IPS-15b (cell line): Measurements from ENCODE around the gene SFXN5.

Source experiments
- H3K27me3 ChIP-seq: one replicate; pipeline ENCODE4 v1.6.1; 2013; ENCODE audit warnings: low read length; ENCODE audit not compliant: control insufficient read depth, insufficient read depth
- H3K36me3 ChIP-seq: one replicate; pipeline ENCODE4 v1.6.1; 2013; ENCODE audit warnings: low read length; ENCODE audit not compliant: control insufficient read depth, insufficient read depth
- H3K4me1 ChIP-seq: one replicate; pipeline ENCODE4 v1.6.1; 2013; ENCODE audit warnings: mild to moderate bottlenecking, low read length; ENCODE audit not compliant: control insufficient read depth, insufficient read depth
- H3K4me3 ChIP-seq: one replicate; pipeline ENCODE4 v1.5.1; 2013; ENCODE audit warnings: low read depth, low read length
- H3K9ac ChIP-seq: one replicate; pipeline ENCODE4 v1.6.1; 2013; ENCODE audit warnings: low read depth, mild to moderate bottlenecking, low read length
- H3K9me3 ChIP-seq: one replicate; pipeline ENCODE4 v1.6.1; 2013; ENCODE audit warnings: mild to moderate bottlenecking, low read length; ENCODE audit not compliant: control insufficient read depth, insufficient read depth

SFXN5 gene

GRCh38 chr2:72998724-72999123 lies 72.8 kb downstream of the SFXN5 start:
- no peaks in the 10 kb centered on the region for H3K27me3 ChIP-seq
- peaks cover 5% of the 10 kb centered on the region for H3K36me3 ChIP-seq
- no peak overlapping the region for H3K9ac ChIP-seq
- no peak overlapping the region for H3K4me3 ChIP-seq
- peaks cover 2% of the 10 kb centered on the region for H3K4me1 ChIP-seq
- H3K9me3 ChIP-seq = no peaks in the 10 kb centered on the region

DNA sequence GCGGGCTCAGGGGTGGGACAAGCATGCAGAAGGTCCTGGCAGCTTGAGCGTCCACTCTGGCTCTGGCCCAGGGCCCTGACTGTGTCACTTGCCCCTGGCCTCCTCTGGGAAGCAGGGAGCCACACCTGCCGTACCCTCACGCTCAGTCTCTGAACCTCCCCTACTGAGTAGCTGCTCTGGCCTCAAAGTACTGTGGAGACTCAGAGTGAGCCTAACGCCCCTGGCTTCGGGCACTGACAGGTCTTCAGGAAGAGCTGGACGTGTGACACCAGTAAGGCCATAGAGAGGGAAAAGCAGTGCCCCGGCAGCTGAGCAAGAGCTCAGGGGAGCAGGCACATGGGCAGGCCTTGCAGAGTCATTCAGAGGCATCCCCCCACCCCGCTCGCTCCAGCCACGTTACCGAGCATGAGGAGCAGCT lies 73.3 kb downstream of the SFXN5 start:
- Histone ChIP-seq H3K36me3 (peaks cover 5% of the 10 kb centered on the region), H3K27me3 (no peaks in the 10 kb centered on the region), H3K9me3 (no peaks in the 10 kb centered on the region), H3K4me1 (peaks cover 2% of the 10 kb centered on the region), H3K4me3 (no peak overlapping the region), H3K9ac (no peak overlapping the region)

DNA sequence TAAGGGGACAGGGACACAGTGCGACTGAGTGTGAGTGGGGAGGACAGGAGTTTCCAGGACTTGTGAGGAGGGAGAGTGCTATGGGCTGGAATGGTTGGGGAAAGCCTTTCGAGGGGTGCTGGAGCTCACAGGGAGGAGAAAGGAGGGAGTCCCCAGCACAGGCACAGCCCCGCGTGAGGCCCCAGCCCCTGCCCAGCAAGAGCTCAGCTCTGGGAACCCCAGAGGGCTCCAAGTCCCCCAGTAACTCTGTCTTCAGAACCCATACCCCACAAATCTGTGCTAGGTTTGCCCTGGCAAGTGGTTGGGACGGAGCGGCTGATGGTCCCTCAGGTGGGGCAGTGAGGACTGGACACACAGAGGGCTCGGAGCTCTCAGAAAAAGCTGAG lies 75.4 kb downstream of the SFXN5 start:
- H3K36me3 ChIP-seq = peaks cover 5% of the 10 kb centered on the region
- H3K9me3 ChIP-seq = no peaks in the 10 kb centered on the region
- peaks cover 2% of the 10 kb centered on the region for H3K4me1 ChIP-seq
- H3K9ac ChIP-seq = no peak overlapping the region
- no peak overlapping the region for H3K4me3 ChIP-seq
- peaks cover 14% of the 10 kb centered on the region for H3K27me3 ChIP-seq

GRCh38 chr2:72995430-72996116 lies 75.9 kb downstream of the SFXN5 start:
- no peaks in the 10 kb centered on the region for H3K9me3 ChIP-seq
- peaks cover 5% of the 10 kb centered on the region for H3K4me1 ChIP-seq
- H3K9ac ChIP-seq = no peak overlapping the region
- peaks cover 5% of the 10 kb centered on the region for H3K36me3 ChIP-seq
- peaks cover 15% of the 10 kb centered on the region for H3K27me3 ChIP-seq
- no peak overlapping the region for H3K4me3 ChIP-seq

GRCh38 chr2:72994991-72995380 lies 76.5 kb downstream of the SFXN5 start:
- H3K36me3 ChIP-seq = peaks cover 5% of the 10 kb centered on the region
- peaks cover 15% of the 10 kb centered on the region for H3K27me3 ChIP-seq
- no peak overlapping the region for H3K9ac ChIP-seq
- H3K9me3 ChIP-seq = no peaks in the 10 kb centered on the region
- H3K4me3 ChIP-seq = no peak overlapping the region
- peaks cover 3% of the 10 kb centered on the region for H3K4me1 ChIP-seq

- Histone ChIP-seq H3K4me1 (peaks cover 3% of the 10 kb centered on the region), H3K9ac (no peak overlapping the region), H3K36me3 (peaks cover 5% of the 10 kb centered on the region), H3K9me3 (no peaks in the 10 kb centered on the region), H3K4me3 (no peak overlapping the region), H3K27me3 (peaks cover 17% of the 10 kb centered on the region)
Measured at GRCh38 chr2:72994282-72994990, 77.1 kb downstream of the SFXN5 start.

DNA sequence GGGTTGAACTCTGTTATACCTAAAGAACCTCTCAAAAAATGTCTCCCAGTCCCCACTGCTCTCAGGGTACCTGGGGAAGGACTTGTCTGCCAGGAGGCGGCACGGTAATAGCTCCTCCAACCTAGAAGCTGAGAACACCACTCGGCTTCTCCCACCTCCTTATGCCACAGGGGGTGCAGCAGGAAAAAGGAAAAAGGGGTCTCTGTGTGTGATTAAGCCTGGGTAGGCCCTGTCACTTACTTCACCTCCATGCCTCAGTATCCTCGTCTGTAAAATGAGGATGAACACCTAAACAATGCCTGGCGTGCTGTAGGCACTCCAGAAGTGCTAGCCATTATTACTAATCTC lies 77.6 kb downstream of the SFXN5 start:
- H3K27me3 ChIP-seq = peaks cover 22% of the 10 kb centered on the region
- no peaks in the 10 kb centered on the region for H3K9me3 ChIP-seq
- H3K36me3 ChIP-seq = peaks cover 5% of the 10 kb centered on the region
- no peak overlapping the region for H3K9ac ChIP-seq
- H3K4me1 ChIP-seq = peaks cover 3% of the 10 kb centered on the region
- H3K4me3 ChIP-seq = no peak overlapping the region

GRCh38 chr2:72993147-72993932 lies 78.2 kb downstream of the SFXN5 start:
- peaks cover 3% of the 10 kb centered on the region for H3K4me1 ChIP-seq
- no peak overlapping the region for H3K4me3 ChIP-seq
- H3K36me3 ChIP-seq = peaks cover 2% of the 10 kb centered on the region
- H3K9ac ChIP-seq = no peak overlapping the region
- no peaks in the 10 kb centered on the region for H3K9me3 ChIP-seq
- H3K27me3 ChIP-seq = peaks cover 23% of the 10 kb centered on the region

DNA sequence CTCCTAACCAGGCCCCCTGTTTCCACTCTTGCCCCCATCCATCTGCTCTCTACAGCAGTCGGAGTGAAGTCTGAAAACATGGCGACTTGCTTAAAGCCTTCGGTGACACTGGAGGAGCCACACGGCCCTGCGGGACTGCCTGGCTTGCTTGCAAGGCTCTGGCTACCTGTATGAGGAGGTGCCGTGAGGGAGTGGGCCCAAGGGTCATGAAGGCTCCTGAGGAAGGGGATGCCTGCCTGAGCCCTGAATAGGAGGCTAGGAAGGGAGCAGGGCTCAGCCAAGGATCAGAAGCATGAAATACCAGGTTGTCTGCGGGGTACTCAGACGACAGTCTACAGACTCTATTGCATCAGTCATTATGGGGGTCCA lies 78.8 kb downstream of the SFXN5 start:
- H3K4me1 ChIP-seq = peaks cover 3% of the 10 kb centered on the region
- peak overlapping the region; percentile 24 for H3K9ac ChIP-seq
- no peaks in the 10 kb centered on the region for H3K36me3 ChIP-seq
- peaks cover 23% of the 10 kb centered on the region for H3K27me3 ChIP-seq
- H3K4me3 ChIP-seq = no peak overlapping the region
- H3K9me3 ChIP-seq = no peaks in the 10 kb centered on the region

- Histone ChIP-seq H3K9me3 (no peaks in the 10 kb centered on the region), H3K36me3 (no peaks in the 10 kb centered on the region), H3K4me1 (peaks cover 3% of the 10 kb centered on the region), H3K27me3 (peaks cover 23% of the 10 kb centered on the region), H3K4me3 (no peak overlapping the region), H3K9ac (peak overlapping the region; percentile 24)
Measured at GRCh38 chr2:72991980-72992733, 79.4 kb downstream of the SFXN5 start.

DNA sequence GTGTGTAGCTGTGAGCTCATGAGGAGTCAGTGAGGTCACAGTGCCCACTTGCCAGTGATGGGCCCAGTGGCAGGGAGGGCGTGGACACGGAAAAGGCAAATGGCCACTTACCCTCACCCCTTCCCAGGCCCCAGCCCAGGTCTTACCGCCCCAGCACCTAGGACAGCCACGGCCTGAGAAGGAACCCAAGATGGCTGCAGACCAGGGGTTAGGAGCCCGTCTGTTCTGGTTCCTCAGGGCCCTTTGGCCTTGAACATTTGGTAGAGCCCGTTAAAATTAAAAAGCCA lies 80.1 kb downstream of the SFXN5 start:
- Histone ChIP-seq H3K4me3 (no peak overlapping the region), H3K9me3 (no peaks in the 10 kb centered on the region), H3K36me3 (no peaks in the 10 kb centered on the region), H3K4me1 (peaks cover 3% of the 10 kb centered on the region), H3K27me3 (peaks cover 23% of the 10 kb centered on the region), H3K9ac (no peak overlapping the region)
